Stimulated activated CD8-positive, alpha-beta memory T cell treated with anti-CD3 and anti-CD28 coated beads, Interleukin-2, amount 100 ng/mL, for 48 hours (primary cell): ENCODE results near the gene CERS6.

Experiments used
- DNase-seq, 2 donors: peaks; one replicate each; pipeline ENCODE4 v3.0.0-alpha.2; 2020; ENCODE audit warnings: low read depth in 2 of 2

Gene CERS6

DNA sequence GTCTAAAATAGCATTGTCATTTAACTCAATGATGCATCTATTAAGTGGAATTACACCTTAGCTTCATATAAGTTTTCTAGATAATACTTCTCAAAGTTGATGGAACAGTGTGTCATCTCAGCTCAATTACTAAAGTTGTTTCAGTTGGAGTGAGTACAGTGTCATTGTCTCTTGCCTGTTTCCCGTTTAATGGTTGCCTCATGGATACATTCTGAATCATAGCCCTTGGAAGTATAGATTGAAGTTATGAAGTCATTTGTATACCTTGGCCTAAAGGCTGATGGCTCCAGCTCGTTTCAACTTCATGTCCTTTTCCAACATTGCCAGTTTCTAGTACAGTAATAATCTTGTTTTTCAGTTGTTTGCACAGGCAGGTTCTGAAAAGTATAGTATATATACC, 215.9 kb downstream of the CERS6 start:
- no peak for DNase-seq

- no peak for DNase-seq
These were observed 217.5 kb downstream of the CERS6 start for GRCh38 chr2:168673265-168674189.

- DNase-seq: no peak
These were observed 222.2 kb downstream of the CERS6 start for GRCh38 chr2:168678153-168678853.

DNA sequence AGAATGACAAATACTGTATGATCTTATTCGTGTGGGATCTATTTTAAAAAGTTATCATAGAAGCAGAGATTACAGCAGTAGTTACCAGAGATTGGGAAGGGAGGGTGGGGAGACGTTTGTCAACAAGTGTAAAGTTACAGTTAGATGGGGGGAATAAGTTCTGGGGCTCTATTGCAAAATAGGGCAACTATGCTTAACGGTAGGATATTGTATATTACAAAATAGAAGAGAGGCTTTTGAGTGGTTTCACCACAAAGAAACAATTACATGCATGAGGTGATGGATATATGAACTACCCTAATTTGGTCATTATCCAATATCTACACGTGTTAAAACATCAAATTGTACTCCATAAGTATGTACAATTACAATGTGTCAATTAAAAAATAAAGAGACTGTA, 223.0 kb downstream of the CERS6 start:
- no peak for DNase-seq

- DNase-seq: no peak
These were observed 223.8 kb downstream of the CERS6 start for GRCh38 chr2:168679741-168680310.

GRCh38 chr2:168683996-168684395, 227.9 kb downstream of the CERS6 start:
- no peak for DNase-seq

- no peak for DNase-seq
These were observed 229.0 kb downstream of the CERS6 start for GRCh38 chr2:168684921-168685599.

DNA sequence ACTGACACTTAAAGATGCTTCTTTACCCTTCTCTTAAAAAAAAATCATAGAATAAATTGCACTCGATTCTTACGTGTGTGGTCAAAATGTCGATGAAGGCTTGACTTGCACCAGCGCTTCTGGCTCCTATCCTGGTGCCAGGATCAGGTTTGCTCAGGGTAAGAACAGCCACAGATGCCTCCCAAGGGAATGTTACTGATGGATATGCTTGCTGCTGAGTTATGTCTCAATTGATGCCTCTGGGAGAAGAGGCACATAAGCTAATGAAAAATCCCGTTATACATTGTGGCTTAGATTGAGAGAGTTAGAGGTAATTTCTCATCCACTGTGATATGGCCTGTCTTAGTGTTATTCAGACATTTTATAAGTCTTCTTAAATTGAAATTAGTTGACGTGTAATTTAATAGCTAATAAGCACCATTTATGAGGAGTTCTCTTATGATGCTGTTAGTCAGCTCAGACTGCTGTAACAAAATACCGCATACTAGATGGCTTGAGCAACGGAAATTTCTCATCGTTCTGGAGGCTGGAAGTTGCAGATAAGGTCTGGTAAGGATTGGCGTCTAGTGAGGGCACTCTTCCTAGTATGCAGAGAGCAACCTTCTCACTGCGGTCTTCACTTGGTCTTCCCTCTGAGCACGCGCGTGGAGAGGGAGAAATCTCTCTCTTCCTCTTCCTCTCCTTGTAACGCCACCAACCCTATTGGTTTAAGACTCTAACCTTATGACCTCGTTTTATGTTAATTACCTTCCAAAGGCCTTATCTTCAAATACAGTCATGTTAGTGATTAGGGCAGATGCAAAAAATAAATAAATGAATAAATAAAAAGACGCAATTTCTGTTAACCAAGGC, 229.8 kb downstream of the CERS6 start:
- no peak for DNase-seq

DNA sequence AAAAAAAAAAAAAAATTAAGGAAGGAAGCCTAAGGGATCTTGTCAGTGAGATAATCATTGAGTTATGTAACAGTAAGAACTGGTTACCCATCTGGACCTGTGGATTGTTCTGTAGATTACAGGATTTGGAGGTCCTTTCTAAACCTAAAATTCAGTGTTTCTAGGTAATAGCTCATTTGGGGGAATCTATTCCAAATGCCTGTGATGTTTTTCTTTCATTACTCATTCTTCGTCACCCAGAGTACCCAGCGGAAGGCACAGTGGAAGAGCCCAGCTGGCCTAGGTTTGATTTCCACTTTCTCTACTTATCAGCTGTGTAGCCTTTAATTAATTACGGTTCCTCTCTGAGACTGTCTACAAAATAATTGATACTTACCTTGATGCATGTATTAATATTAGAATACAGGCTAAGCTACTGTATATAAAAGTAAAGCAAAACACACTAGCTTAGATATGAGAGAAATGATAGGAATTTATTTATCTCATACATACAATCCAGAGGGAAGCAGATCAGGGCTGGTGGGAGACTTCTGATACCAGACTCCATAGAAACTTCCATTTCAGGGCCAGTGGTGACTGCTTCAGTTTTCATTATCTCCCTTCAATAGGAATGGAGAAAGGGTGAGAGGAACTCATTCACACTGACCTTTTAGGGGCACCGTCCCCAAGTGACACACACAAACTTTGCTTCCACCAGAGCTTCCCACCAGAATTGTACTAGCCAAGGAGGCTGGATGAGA, 230.6 kb downstream of the CERS6 start:
- DNase-seq: no peak

GRCh38 chr2:168687314-168687713, 231.2 kb downstream of the CERS6 start:
- DNase-seq: no peak

DNA sequence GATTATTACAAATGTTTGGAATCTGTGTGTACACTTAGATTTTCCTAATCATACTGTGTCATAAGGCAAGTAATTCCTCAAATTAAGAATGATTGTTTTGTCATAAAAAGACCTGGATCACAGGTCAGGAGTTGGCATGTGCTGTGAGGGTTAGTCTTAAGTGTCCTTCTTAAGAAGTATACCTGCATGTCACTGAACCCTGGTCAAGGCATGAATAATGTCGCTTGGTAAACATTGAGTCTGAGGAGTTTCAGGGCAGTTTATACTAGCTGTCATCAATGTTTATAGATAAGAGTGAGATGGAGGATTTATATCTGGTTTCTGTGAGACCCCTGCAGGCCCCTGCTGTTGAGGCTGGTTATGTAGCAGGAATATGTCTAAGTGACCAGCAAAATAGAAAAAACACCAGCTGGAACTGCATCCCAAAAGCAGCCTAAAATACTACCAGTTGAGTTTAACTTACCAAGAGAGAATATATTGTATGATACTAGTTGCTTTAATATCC, 234.4 kb downstream of the CERS6 start:
- DNase-seq: no peak

GRCh38 chr2:168691221-168691620, 235.1 kb downstream of the CERS6 start:
- no peak for DNase-seq

GRCh38 chr2:168692132-168692744, 236.2 kb downstream of the CERS6 start:
- no peak for DNase-seq

DNA sequence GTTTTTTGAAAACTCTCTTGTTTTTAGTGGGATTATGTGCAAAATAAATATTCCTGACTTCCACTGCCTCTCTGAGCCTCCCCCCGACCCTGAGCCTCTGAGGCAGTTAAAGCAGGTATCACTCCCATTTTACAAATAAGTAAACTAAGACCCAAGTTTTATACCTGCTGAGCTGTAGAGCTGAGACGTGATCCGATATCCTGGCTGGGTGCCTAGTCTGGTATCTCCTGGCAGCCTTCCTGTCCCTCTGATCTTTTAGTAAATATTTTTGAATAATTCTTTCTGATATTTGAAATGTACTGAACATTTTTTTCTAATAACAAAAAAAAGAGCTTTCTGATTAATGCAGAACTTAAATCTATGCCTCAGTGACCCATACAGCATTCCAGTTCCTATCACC, 238.1 kb downstream of the CERS6 start:
- no peak for DNase-seq

- DNase-seq: no peak
These were observed 238.8 kb downstream of the CERS6 start for GRCh38 chr2:168694866-168695265.

DNA sequence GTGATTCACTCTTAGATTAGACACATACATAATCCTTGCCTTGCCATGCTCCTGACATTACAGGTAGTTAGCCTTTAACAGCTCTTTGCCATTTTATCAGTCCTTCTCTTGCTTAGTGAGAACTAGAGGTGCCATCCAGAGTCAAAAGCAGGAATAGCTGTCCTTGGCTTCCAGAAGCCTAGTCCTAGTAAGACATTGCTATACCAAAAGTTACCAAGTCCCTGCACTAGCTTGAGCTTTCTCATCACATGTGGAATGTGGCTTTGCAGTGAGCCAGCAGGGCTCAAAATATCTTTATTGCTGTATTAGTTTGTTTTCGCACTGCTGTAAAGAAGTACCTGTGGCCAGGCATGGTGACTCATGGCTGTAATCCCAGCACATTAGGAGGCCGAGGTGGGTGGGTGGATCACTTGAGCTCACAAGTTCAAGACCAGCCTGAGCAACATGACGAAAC, 241.6 kb downstream of the CERS6 start:
- DNase-seq: no peak

DNA sequence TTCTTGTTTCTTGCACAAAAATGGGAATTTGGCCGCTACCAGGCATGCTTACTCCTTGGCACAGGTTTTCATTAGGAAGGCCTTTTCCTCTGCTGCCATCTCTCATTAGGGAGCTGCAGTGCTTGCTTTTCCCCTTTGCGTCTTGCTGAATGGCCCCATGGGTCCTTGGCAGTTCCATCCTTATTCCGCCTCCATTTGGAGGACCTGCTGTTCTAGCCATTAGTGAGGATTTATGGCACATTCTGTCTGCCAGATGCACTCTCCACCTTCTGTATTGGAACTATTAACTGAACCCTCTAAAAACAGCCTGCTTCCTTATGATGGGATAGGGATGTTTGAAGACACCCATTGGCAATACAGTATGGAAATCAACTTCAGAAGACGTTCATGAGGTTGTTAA, 242.9 kb downstream of the CERS6 start:
- DNase-seq: no peak

- DNase-seq: no peak
These were observed 243.9 kb downstream of the CERS6 start for GRCh38 chr2:168699844-168700417.

DNA sequence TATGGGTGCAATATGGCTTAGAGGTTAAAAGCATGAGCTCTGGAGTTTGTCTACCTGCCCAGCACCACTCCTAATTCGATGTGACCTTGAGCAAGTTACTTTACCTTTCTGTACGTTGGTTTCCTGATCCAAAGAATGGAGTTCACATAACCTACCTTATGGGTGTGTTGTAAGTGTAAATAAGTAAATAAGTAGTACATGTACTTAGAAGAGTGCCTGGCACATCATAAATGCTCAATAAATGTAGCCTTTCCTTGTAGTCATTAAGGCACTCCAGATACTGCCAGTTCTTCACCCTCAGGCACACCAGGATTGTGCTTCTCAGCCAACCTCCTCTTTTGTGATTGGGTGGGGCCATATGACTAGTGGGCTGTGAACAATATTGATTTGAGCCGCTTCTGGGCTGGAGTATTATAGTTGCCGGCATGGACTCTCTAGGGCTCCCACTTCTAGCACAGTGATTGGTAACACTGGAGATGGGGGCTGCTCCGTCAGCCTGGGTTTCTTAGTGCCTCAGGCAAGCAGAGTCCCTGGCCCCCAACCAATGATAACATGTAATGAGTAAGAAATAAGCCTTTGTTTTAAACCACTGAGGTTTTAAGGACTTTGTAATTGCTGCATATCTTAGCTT, 244.7 kb downstream of the CERS6 start:
- DNase-seq: no peak
